IMR-90 (cell line): ENCODE measurements around the gene TTC21B.

Experiments used
- BHLHE40 ChIP-seq: fragments of 150-350 bp; IDR thresholded peaks from 2 replicates; pipeline ENCODE4 v1.6.1; 2016; ENCODE audit warnings: mild to moderate bottlenecking, low read depth, low read length
- CHD1 ChIP-seq: IDR thresholded peaks from 2 replicates; pipeline ENCODE4 v1.6.1; 2012; ENCODE audit warnings: low read depth, low read length, improper control_type of control experiment
- MAFK ChIP-seq: IDR thresholded peaks from 2 replicates; pipeline ENCODE4 v1.6.1; 2012; ENCODE audit warnings: low read depth, low read length, improper control_type of control experiment
- MAZ ChIP-seq: IDR thresholded peaks from 2 replicates; pipeline ENCODE4 v1.6.1; 2012; ENCODE audit warnings: low read depth, mild to moderate bottlenecking, low read length, improper control_type of control experiment, moderate library complexity, borderline replicate concordance
- POLR2A ChIP-seq: IDR thresholded peaks from 2 replicates; pipeline ENCODE4 v1.6.1; 2012; ENCODE audit warnings: mild to moderate bottlenecking, low read depth, low read length
- RCOR1 ChIP-seq: IDR thresholded peaks from 2 replicates; pipeline ENCODE4 v1.6.1; 2012; ENCODE audit warnings: mild to moderate bottlenecking, low read length, improper control_type of control experiment; ENCODE audit not compliant: insufficient replicate concordance
- RFX5 ChIP-seq: IDR thresholded peaks from 2 replicates; pipeline ENCODE4 v1.8.0; 2012; ENCODE audit warnings: low read depth, mild to moderate bottlenecking, low read length, moderate library complexity
- USF2 ChIP-seq: fragments of 150-350 bp; IDR thresholded peaks from 2 replicates; pipeline ENCODE4 v1.6.1; 2017; ENCODE audit warnings: mild to moderate bottlenecking, antibody characterized with exemption, low read length, low read depth
- TF ChIP-seq, protein P1 (sequence below): conservative IDR thresholded peaks from 2 replicates; pipeline ENCODE4 v1.5.1; 2012; ENCODE audit warnings: mild to moderate bottlenecking, low read depth, low read length, improper control_type of control experiment

GRCh38 chr2:165904432-165904831, 49.1 kb downstream of the TTC21B start:
- TF ChIP-seq, protein P1, sequence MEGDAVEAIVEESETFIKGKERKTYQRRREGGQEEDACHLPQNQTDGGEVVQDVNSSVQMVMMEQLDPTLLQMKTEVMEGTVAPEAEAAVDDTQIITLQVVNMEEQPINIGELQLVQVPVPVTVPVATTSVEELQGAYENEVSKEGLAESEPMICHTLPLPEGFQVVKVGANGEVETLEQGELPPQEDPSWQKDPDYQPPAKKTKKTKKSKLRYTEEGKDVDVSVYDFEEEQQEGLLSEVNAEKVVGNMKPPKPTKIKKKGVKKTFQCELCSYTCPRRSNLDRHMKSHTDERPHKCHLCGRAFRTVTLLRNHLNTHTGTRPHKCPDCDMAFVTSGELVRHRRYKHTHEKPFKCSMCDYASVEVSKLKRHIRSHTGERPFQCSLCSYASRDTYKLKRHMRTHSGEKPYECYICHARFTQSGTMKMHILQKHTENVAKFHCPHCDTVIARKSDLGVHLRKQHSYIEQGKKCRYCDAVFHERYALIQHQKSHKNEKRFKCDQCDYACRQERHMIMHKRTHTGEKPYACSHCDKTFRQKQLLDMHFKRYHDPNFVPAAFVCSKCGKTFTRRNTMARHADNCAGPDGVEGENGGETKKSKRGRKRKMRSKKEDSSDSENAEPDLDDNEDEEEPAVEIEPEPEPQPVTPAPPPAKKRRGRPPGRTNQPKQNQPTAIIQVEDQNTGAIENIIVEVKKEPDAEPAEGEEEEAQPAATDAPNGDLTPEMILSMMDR = no peak
- TF ChIP-seq RCOR1 (no peak), RFX5 (no peak), POLR2A (no peak), MAZ (no peak), MAFK (no peak), CHD1 (no peak), USF2 (no peak), BHLHE40 (no peak)
